Peyer's patch (tissue), 4 donors: ENCODE data around the gene FBXO48.

Experiments
- CTCF ChIP-seq, 6 experiments: fragments of 450-650 bp in 4 of 6; fragments of 200-600 bp in 2 of 6; sonication (generic) in 1 of 6; IDR thresholded peaks; one replicate each; pipeline ENCODE4 v1.5.1; 2017 to 2019; ENCODE audit warnings: antibody characterized with exemption in 6 of 6, mild to moderate bottlenecking in 3 of 6, moderate library complexity in 1 of 6
- POLR2A ChIP-seq, 2 donors: fragments of 450-650 bp; IDR thresholded peaks; one replicate each; pipeline ENCODE4 v1.5.1; 2017; ENCODE audit warnings: antibody characterized with exemption in 2 of 2, mild to moderate bottlenecking in 2 of 2, moderate library complexity in 2 of 2

GRCh38 chr2:68412127-68412819, 54.8 kb downstream of the FBXO48 start:
- TF ChIP-seq CTCF (IDR thresholded peaks at IDR 0.05): no peak
- no peak for TF ChIP-seq POLR2A (IDR thresholded peaks at IDR 0.05)
